Stimulated activated CD8-positive, alpha-beta memory T cell treated with anti-CD3 and anti-CD28 coated beads, Interleukin-2, amount 100 ng/mL, for 1 hour (primary cell): ENCODE measurements around the gene SANBR.
"Not testable (repeated sequence)": the region's sequence is repeated elsewhere in the genome, so short reads cannot be mapped to it uniquely, and the experiment has no call there.

Source experiments
- DNase-seq, 2 donors: peaks; one replicate each; pipeline ENCODE4 v3.0.0-alpha.2; 2020; ENCODE audit warnings: low read depth in 2 of 2

Gene SANBR

GRCh38 chr2:61065714-61066709 is at the start of gene SANBR:
SANBR (plus strand) TSS chr2:61065871; CDS start chr2:61070351, 4,480 bp downstream.
- peak; percentile 60 to 71 for DNase-seq

GRCh38 chr2:61015976-61016375 is 49.7 kb upstream of the SANBR start:
- DNase-seq: no peak

GRCh38 chr2:61016392-61017002 is 49.2 kb upstream of the SANBR start:
- DNase-seq: no peak

- peak; percentile 10 to 39 for DNase-seq
Measured at GRCh38 chr2:61017003-61017555, 48.6 kb upstream of the SANBR start.

- peak; percentile 5 to 38 for DNase-seq
Measured at GRCh38 chr2:61017556-61018317, 47.9 kb upstream of the SANBR start, which contains the start of the genes PEX13 and PUS10. PEX13 (plus strand) TSS chr2:61017720; CDS start chr2:61017760, 40 bp downstream. PUS10 (minus strand) TSS chr2:61018255; CDS start chr2:61011890, 6,365 bp downstream.

GRCh38 chr2:61018318-61018755 is 47.3 kb upstream of the SANBR start:
- no peak for DNase-seq

GRCh38 chr2:61018798-61019197 is 46.9 kb upstream of the SANBR start:
- no peak for DNase-seq

GRCh38 chr2:61021228-61021660 is 44.4 kb upstream of the SANBR start:
- DNase-seq: no peak

GRCh38 chr2:61023670-61024069 is 42.0 kb upstream of the SANBR start:
- DNase-seq: no peak

GRCh38 chr2:61029533-61029932 is 36.1 kb upstream of the SANBR start:
- DNase-seq: no peak

- not testable (repeated sequence) for DNase-seq
Measured at GRCh38 chr2:61034592-61034991, 31.1 kb upstream of the SANBR start.

GRCh38 chr2:61036643-61037042 is 29.0 kb upstream of the SANBR start:
- DNase-seq: not testable (repeated sequence)

GRCh38 chr2:61042807-61043206 is 22.9 kb upstream of the SANBR start:
- DNase-seq: no peak

- no peak for DNase-seq
Measured at GRCh38 chr2:61044636-61045035, 21.0 kb upstream of the SANBR start.

- no peak for DNase-seq
Measured at GRCh38 chr2:61045226-61045625, 20.4 kb upstream of the SANBR start.

GRCh38 chr2:61045999-61046398 is 19.7 kb upstream of the SANBR start:
- no peak for DNase-seq

- DNase-seq: no peak
Measured at GRCh38 chr2:61055557-61055956, 10.1 kb upstream of the SANBR start.

GRCh38 chr2:61057562-61057961 is 8.1 kb upstream of the SANBR start:
- DNase-seq: no peak

GRCh38 chr2:61059382-61059781 is 6.3 kb upstream of the SANBR start:
- no peak for DNase-seq

- DNase-seq: no peak
Measured at GRCh38 chr2:61074100-61074499, 8.4 kb downstream of the SANBR start.

- no peak for DNase-seq
Measured at GRCh38 chr2:61085883-61086282, 20.2 kb downstream of the SANBR start.
